Islet of Langerhans (tissue), 1 donor: ENCODE data around the gene RIMS1.

Experiments used
- FAIRE-seq: peaks from one replicate; lab custom pipeline; 2011; peaks lifted over from hg19 to GRCh38; lab: Jason Lieb, UNC

Gene RIMS1, protein sequence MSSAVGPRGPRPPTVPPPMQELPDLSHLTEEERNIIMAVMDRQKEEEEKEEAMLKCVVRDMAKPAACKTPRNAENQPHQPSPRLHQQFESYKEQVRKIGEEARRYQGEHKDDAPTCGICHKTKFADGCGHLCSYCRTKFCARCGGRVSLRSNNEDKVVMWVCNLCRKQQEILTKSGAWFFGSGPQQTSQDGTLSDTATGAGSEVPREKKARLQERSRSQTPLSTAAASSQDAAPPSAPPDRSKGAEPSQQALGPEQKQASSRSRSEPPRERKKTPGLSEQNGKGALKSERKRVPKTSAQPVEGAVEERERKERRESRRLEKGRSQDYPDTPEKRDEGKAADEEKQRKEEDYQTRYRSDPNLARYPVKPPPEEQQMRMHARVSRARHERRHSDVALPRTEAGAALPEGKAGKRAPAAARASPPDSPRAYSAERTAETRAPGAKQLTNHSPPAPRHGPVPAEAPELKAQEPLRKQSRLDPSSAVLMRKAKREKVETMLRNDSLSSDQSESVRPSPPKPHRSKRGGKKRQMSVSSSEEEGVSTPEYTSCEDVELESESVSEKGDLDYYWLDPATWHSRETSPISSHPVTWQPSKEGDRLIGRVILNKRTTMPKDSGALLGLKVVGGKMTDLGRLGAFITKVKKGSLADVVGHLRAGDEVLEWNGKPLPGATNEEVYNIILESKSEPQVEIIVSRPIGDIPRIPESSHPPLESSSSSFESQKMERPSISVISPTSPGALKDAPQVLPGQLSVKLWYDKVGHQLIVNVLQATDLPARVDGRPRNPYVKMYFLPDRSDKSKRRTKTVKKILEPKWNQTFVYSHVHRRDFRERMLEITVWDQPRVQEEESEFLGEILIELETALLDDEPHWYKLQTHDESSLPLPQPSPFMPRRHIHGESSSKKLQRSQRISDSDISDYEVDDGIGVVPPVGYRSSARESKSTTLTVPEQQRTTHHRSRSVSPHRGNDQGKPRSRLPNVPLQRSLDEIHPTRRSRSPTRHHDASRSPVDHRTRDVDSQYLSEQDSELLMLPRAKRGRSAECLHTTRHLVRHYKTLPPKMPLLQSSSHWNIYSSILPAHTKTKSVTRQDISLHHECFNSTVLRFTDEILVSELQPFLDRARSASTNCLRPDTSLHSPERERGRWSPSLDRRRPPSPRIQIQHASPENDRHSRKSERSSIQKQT (N-terminal part only)

DNA sequence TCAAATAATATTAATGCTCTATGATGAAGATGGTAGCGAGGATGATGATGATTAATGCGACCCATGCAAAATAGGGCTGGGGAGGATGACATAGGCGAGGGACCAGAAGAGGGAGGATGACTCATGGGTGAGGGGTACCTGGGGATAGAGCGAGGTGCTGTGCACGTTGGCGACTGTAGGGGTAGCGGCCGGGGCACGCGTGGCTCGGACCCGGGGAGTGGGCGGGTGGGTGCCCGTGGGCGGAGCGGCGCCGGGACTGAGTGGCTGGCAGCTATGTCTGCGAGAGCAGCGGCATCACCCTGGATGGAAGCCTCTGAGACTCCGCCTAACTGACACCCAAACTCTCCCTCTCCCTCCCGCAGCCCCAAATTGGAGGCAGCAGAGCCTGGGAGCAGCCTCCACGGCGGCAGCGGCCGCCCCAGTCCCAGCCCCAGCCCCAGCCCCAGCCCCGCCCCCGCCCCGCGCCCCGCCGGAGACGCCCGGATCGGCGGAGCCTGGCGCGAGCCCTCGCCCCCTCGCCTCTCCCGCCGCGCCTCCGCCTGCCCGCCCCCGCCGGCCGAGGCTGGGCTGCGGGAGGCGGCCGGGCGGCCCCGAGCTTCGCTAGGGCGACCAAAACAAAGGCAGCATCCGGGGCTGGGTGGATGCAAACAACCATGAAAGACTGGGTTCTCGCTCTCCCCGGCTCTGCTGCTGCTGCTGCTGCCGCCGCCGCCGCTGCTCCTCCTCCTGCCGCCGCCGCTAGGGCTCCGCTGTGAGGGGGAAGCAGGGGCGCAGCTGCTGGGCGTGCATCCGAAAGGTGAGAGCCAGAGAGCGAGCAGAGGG, at the start of gene RIMS1:
RIMS1 (plus strand) TSS at position 367 of the 822 bp plus-strand sequence. CDS start 474 bp downstream, outside the sequence.
- no peak for FAIRE-seq

DNA sequence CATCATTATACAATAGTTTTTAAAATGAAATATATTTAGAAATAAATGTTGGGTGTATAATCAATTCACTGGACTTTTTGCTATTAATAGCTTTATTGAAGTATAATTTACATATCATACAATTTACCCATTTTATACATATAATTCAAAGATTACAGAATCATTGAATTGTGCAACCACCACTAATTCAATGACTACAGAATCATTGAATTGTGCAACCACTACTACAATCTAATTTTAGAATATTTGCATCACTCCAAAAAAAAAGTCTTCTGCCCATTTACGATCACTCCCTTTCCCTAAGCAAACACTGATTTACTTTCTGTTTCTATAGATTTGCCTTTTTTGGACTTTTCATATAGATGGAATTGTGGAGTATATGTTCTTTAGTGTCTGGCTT, 35.1 kb upstream of the RIMS1 start:
- FAIRE-seq: no peak

DNA sequence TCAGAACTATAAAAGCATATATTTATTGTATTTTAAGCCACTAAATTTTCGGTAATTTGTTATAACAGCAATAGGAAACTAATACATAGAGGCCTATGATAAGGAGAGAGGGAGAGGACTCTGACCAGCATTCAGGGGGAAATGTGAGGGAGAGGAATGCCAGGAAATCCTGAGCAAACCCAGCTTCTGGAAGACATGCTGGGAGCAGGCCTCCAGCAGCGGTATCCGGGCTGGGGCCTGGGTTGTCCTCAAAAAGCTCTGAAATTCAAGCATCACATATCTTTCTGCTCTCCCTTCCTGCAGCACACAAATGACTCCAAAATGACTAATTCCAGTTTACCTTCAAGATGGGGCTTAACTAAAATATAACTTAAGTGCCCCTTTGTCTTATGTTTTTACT, 33.4 kb upstream of the RIMS1 start:
- FAIRE-seq: no peak

DNA sequence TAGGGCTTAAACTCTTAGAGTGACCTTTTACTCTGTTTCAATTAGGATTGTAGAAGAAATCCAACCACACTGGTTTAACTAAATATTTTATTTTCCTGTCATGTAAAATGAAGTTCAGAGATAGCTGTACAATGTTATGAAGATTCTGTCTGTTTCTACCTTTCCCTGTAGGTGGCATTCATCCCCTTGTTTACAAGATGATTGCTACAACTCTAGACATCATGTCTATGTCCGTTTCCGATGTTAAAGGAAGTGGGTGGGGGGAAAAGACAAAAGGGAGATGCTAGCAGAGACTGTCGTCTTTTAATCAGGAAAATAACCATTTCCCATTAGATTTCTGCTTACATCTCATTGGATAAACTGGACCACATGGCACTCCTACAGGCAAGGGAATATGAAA, 30.9 kb upstream of the RIMS1 start:
- no peak for FAIRE-seq

DNA sequence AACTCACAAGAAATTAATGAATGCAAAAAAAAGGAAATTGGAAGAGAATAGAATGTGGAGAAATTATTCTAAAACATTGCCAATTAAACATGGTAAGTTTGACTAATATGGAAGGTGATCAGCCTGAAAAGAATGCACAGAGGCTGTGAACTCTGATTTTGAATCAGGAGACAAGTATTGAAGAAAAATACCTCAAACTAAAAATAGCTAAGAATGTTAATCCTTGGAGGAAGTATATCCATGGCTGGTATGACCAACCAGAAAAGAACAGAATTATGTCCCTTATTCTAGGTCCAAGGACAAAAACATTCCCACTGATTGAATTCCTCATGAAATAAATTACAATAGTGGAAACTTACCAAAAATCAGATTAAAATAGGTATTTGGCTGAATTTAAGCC, 7.3 kb upstream of the RIMS1 start:
- no peak for FAIRE-seq

DNA sequence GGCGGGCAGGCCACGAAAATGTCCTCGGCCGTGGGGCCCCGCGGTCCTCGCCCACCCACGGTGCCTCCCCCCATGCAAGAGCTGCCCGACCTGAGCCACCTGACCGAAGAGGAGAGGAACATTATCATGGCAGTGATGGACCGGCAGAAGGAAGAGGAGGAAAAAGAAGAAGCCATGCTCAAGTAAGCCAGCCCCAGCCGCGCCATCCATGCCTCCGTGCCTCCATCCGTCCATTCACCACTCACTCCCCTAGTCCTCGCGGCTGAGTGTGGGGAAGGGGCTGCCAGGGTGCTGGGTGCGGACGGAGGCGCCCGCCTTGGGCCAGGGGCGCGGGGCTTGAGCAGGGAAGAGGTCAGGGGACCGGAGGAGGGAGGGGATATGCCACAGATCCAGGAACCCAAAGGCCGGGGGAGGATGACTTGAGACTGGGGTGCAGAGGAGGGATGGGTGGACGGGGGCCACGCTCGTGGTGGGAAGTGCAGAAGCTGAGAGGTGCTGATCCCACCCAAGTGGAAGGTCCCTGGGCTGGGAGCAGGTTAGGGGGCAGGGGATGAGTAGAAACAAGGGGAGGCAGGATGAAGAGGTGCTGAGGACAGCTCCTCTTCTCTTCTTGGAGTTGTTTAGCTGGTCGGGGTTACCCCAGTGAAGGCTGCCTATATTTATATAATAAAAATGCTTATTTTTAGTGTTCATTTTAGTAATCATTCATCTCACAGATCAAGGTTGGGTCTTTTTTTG, 825 bp downstream of the RIMS1 start:
- no peak for FAIRE-seq

DNA sequence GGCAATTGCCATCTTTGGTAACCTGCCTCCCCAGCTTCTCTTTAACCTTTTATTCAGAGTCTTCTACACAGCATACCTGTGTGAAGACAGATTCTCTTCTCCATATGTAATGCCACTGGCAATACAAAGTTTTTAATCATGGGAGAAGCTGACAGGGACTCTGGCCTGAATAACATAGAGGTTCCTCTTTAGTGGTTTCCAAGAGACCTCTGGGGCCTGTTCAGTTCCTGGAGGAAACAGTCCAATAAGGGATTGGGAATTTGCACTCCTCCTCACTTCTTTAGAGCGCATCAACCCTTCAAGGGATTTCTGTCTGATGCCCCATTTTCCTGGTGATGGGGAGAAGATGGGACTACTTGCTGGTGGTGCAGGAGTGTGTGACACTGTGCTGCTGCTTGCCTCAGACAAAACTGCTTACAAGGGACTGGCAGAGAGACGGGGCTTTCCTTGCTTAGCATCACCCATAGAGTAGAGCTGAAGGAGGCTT, 1.4 kb downstream of the RIMS1 start:
- FAIRE-seq: no peak

DNA sequence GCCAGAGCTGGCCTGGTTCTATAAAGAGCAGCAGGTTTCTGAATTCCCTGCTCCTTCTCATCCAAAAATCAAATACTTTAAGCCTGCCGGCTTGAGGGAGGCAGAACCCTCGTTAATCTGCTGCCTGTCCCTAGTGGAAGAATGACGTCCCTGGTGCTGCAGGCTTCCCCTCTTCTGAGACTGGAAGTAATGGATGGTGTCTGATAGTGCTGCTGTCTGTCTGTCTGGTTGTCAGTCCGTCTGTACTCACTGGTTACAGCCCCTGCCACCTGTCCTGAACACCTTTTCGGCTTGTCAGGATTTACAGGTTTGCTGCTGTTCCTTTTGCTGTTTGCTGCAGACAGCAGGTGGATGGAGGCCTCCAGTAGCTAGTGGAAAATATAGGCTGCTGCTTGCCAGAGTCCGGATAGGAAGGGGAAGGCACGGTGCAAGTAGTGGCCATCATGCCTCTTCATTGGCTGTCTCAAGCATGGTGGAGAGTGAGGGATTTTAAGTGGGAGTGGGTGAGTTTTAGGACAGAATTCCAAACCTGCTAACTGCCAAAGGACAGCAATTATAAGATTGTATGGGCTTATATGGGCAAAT, 2.5 kb downstream of the RIMS1 start:
- no peak for FAIRE-seq

DNA sequence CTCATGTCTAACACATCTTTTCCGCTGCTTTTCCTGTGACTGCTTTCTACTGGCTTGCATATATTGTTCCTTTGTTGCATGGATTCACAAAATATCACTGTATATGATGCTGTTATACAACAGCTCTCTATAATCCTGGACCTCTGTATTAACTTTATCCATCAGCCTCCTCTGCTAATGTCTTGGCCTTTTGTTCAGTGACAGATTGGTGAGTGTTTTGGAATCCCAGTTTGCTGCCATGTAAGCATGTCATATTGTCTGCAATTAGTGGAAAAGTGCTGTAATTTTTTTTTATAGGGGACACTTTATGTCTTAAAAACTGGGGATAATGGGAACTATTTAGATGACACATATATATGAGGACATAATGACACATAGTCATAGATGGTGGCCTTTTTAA, 3.0 kb downstream of the RIMS1 start:
- FAIRE-seq: no peak

DNA sequence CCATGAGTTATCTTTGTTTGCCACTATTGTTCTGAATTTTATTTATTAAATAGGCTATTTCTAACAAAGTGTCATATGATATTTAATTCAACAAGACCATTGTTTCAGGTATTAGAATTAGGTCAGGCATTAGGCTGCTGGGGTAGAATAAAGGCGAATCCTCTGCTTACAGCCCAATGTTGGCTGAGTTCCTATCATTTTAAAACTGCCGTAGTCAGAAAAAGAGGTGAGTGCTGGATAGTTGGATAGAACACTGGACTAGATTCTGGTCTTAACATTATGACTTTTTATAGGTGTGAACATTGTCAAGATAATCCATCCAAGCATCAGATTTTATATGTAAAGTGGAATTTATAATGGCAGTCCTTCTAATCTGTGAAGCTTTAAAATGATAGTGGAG, 6.3 kb downstream of the RIMS1 start:
- FAIRE-seq: no peak

DNA sequence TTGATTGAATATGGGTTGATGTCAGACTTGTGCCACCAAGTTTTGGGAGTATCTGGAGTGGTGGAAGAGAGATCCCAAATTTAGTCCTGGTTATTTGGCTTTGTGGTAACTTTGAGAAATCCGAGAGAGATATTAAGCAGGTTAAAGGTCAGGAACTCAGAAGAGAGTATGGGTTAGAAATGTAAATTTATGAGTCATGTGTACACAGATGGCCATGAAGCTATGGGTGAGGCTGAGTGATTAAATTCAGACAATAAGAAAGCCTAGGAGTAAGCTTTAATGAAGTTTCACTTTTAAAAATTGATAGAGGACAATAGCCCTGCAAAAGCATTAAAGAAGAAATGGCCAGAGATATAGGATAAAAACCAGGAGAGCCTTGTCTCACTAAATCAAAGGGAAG, 14.3 kb downstream of the RIMS1 start:
- no peak for FAIRE-seq

DNA sequence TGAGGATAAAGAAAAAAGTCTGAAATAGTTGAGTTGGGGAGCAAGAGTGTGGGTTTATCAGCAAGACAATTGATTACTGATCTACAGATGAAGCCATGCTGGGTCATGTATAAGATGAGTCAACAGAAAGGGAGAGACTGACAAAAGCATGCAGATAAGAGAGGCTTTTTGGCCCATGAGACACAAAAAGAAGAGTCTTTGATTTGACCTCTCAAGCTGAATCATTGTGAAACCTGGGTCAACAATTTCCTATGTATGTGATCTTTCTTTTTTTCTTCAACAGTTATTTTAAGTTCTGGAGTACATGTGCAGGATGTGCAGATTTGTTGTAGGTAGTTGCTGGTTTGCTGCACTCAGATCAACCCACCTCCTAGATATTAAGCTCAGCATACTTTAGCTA, 15.9 kb downstream of the RIMS1 start:
- FAIRE-seq: no peak

DNA sequence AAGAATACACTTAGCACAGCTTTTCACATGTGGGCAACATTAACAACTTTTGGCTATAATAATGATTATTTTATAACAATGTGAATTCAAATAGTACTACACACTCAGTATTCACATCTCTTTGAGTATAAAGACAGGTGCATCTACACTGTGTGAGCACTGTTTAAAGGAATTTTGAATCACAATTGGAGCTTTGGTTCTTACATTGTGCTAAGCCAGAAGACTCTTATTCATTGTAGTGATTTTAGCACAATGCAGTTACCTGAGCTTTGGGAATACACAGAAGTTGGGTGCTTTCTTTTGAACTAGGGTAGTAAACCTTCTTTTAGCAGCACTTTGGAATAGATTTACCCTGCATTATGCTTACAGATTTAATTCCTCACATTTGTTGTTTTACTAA, 20.5 kb downstream of the RIMS1 start:
- FAIRE-seq: no peak

DNA sequence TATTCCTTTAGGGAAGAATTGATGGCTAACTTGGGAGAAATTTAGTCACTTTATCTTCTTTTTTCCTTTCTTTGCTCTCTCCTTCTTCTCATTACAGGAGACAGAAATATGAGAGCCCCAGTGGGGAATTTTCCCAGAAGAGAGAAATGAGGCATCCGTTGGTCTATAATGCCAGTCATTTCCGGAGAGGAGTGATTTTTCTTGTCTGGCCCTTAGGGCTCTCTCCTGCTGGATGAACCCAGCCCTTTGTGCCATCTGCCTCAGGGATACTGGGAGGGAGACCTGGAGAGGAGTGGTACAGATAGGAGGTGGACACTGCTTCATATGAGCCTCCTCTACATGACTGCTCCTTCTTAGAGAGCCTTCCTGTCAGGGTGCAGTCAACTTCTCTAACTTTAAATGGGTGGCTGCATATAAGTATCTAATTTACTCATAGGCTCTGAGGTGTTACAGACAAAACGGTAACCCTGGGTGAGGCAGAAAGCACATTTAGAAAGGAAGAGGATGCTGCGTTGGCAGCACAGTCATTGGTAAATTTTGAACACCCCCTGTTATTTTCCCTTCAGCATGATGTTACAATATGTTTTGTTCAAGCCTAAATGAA, 21.9 kb downstream of the RIMS1 start:
- no peak for FAIRE-seq

DNA sequence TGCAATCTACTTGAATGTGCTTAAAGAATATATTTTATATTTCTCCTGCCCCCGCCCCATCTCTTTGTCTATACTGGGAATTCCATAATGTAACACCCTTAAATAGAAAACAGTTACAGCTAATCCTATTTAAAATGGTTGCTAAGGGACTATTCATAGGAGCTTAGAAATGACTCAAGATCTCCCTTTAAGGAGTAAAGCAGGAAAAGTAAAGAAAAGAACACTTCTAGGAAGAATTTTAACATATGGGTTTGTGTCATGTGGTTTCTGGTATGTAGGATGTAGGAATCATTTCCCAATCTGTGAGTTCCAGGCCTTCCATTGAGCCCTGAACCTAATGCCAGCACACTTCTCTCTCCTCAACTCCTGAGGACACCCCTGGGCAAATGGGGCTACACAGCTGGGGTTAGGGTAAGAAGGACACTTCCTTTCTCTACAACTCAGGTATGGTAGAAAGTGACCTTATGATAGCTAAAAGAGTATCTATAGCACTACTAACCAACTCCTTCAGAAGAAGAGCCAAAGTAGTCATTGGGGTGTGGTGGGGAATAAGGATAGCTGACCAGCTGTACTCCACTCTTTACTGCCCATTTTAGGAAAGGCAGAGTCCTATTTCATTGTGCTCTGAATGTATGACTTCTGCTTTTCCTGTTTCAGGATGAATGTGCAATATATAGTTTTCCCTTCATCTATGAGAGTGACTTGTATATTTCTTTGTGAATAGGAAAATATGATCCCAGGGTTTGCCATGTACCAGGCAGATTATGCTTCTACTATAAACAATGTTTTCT, 27.3 kb downstream of the RIMS1 start:
- FAIRE-seq: no peak

DNA sequence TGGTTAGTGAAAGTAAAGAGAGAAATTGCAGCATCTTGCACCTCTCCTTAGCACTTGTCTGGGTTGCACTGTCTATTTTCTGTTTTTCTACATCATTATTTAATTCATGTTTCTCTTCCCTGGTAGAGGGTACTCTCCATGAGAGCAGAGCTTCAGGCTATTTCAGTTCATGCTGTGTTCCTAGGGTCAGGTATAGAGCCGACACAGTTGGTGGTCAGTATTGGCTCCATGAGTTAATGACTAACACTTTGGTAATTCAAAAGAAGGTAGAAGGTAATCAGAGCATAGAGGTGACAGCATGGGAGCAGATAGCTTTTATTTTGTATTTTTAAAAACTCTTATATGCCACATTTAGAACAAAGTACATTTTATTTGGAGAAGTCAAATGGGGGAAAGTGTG, 42.7 kb downstream of the RIMS1 start:
- FAIRE-seq: no peak

DNA sequence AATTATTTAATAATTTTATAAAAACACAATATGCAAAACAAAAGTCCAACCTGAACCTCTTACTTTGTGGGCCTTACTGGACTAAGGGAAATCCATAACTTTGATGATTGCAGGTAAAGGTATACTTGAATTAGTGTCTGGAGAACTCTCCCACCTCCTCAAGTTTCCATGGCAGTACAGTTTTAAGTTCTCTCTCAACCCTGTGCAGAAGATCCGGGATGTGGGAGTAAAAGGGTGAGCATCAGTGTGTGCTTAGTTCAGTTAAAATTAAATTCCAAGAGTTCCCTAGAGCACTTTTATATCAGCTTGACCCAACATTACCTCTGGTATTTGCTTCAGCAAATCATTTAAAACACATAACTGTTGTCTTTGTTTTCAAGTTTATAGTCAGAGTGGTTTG, 47.5 kb downstream of the RIMS1 start:
- no peak for FAIRE-seq

DNA sequence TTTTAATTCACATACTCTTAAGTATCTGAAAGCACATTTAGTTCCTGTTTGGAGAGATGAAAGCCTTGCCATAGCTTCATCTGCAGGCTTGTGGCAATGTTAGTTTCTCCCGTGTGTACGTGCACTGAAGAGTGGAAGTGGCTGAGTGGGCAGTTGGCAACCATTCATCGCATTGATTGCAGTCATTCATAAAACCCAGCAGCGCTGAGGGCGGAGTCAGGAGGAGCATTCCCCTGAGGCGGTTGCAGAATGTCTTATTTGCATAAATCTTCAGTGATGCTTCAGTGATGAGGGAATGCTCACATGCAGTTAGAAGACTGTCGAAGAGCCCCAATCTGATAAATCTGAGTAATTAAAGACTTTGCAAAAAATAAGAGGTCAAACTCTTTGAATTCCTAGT, 79.1 kb downstream of the RIMS1 start:
- FAIRE-seq: no peak

DNA sequence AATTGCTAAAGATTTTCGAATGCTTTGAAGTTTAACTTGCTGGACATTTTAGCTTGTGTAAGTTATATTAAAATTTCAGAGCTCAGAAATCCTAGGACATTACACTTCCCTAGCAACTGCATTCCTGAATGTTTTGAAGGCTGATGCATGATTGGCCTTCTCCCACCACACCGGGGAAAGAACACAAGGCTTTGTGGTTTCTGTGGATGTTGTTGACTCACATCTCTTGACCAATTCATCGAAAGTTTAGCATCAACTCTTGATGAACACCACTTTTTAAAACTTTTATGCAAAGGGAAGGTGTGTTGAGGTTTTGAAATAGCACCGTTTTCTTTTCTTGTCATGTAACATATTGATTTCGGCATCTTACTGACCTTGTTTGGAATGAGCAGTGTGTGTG, 81.1 kb downstream of the RIMS1 start:
- no peak for FAIRE-seq
